Lower lobe of right lung (tissue), 2 donors: Measurements from ENCODE around the gene IZUMO1R. TPM values are rescaled to one million over a fixed set of nuclear protein-coding genes. Genes with fewer than 3 reads are reported as not detected.

ENCODE experiments used
- ATAC-seq, 2 donors: fragments of 200-7000 bp; cut with Tn5 transposase; one replicate each; pipeline ENCODE4 v1.9.1; 2020 to 2022; ENCODE audit warnings: mild to moderate bottlenecking in 2 of 2, moderate library complexity in 2 of 2
- DNase-seq: peaks from one replicate; pipeline ENCODE4 v3.0.0-alpha.2; 2020
- H3K27ac ChIP-seq: fragments of 200-600 bp; one replicate; pipeline ENCODE4 v1.8.0; 2022
- H3K27me3 ChIP-seq: fragments of 200-600 bp; one replicate; pipeline ENCODE4 v1.8.0; 2022; ENCODE audit warnings: low read depth
- H3K36me3 ChIP-seq: fragments of 200-600 bp; one replicate; pipeline ENCODE4 v1.8.0; 2022; ENCODE audit warnings: mild to moderate bottlenecking
- H3K4me1 ChIP-seq: fragments of 200-600 bp; one replicate; pipeline ENCODE4 v1.8.0; 2022
- H3K4me3 ChIP-seq: fragments of 200-600 bp; one replicate; pipeline ENCODE4 v1.8.0; 2022; ENCODE audit warnings: mild to moderate bottlenecking
- H3K9me3 ChIP-seq: fragments of 200-600 bp; one replicate; pipeline ENCODE4 v1.8.0; 2022
- CTCF ChIP-seq: fragments of 200-600 bp; IDR thresholded peaks from one replicate; pipeline ENCODE4 v1.8.0; 2022; ENCODE audit warnings: antibody characterized with exemption, mild to moderate bottlenecking
- intact Hi-C: fragments of 100-400 bp; cut with DNase I; formaldehyde crosslinking; loops from one replicate; pipeline ENCODE4 v1.11.0; 2022
- total RNA-seq: library from RNA; stranded (reverse); fragmentation: NEBNext Ultra II Directional; extraction: Animal tissue kit (Norgen Biotek cat#: 25700); gene quantifications from one replicate; pipeline ENCODE4 v1.2.1, GENCODE V29; 2021
- donor health status: DM: no; HTN: yes; CAD: no; lungs with severe emphysema.

IZUMO1R gene
- total RNA-seq, 1 donor from 2014 or later = not detected

- Histone ChIP-seq H3K4me3 (no peak overlapping the region), H3K4me1 (no peaks in the 10 kb centered on the region), H3K9me3 (no peaks in the 10 kb centered on the region), H3K27ac (no peak overlapping the region), H3K36me3 (no peaks in the 10 kb centered on the region), H3K27me3 (no peaks in the 10 kb centered on the region)
- intact Hi-C loops = no loop called here
- DNase-seq (no peak), ATAC-seq (no peak)
- TF ChIP-seq CTCF = no peak
These were observed 5.4 kb downstream of the IZUMO1R start for GRCh38 chr11:94309757-94310156.

- no peak for TF ChIP-seq CTCF
- DNase-seq (no peak), ATAC-seq (no peak)
- Histone ChIP-seq H3K27me3 (no peaks in the 10 kb centered on the region), H3K4me1 (no peaks in the 10 kb centered on the region), H3K36me3 (no peaks in the 10 kb centered on the region), H3K27ac (no peak overlapping the region), H3K9me3 (no peaks in the 10 kb centered on the region), H3K4me3 (no peak overlapping the region)
- intact Hi-C loops = no loop called here
These were observed 6.0 kb downstream of the IZUMO1R start for GRCh38 chr11:94310191-94310875.

GRCh38 chr11:94312339-94312738, 8.0 kb downstream of the IZUMO1R start:
- intact Hi-C loops = no loop called here
- DNase-seq (no peak), ATAC-seq (no peak)
- H3K4me3 ChIP-seq = no peak overlapping the region
- TF ChIP-seq CTCF = no peak
- no peaks in the 10 kb centered on the region for H3K36me3 ChIP-seq
- H3K9me3 ChIP-seq = no peaks in the 10 kb centered on the region
- H3K27me3 ChIP-seq = no peaks in the 10 kb centered on the region
- H3K27ac ChIP-seq = no peak overlapping the region
- no peaks in the 10 kb centered on the region for H3K4me1 ChIP-seq

- ATAC-seq (no peak), DNase-seq (no peak)
- H3K9me3 ChIP-seq = no peaks in the 10 kb centered on the region
- no peaks in the 10 kb centered on the region for H3K36me3 ChIP-seq
- no peak overlapping the region for H3K27ac ChIP-seq
- H3K27me3 ChIP-seq = no peaks in the 10 kb centered on the region
- H3K4me3 ChIP-seq = no peak overlapping the region
- no peaks in the 10 kb centered on the region for H3K4me1 ChIP-seq
- intact Hi-C loops = no loop called here
- TF ChIP-seq CTCF = no peak
These were observed 9.7 kb downstream of the IZUMO1R start for GRCh38 chr11:94314064-94314463.

GRCh38 chr11:94315664-94316063, 11.3 kb downstream of the IZUMO1R start:
- no peak overlapping the region for H3K27ac ChIP-seq
- H3K4me3 ChIP-seq = no peak overlapping the region
- H3K36me3 ChIP-seq = no peaks in the 10 kb centered on the region
- no peak for DNase-seq
- intact Hi-C loops = no loop called here
- no peak for ATAC-seq
- TF ChIP-seq CTCF = no peak
- H3K27me3 ChIP-seq = no peaks in the 10 kb centered on the region
- H3K9me3 ChIP-seq = no peaks in the 10 kb centered on the region
- H3K4me1 ChIP-seq = no peaks in the 10 kb centered on the region
